K562 (cell line): ENCODE results near the gene CDK4. TPM values are rescaled to one million over a fixed set of nuclear protein-coding genes. Genes with fewer than 3 reads are reported as not detected.

Experiments used
- CREBBP ChIP-seq: IDR thresholded peaks from one replicate; pipeline ENCODE4 v1.6.1; 2012; ENCODE audit warnings: low read depth, mild to moderate bottlenecking, control low read depth, inconsistent platforms, low read length
- FOXA1 ChIP-seq: fragments of 450-650 bp; IDR thresholded peaks from 2 replicates; pipeline ENCODE4 v1.6.1; 2016; ENCODE audit warnings: mild to moderate bottlenecking, borderline replicate concordance
- HCFC1 ChIP-seq: IDR thresholded peaks from 2 replicates; pipeline ENCODE4 v1.6.1; 2012; ENCODE audit warnings: low read depth, low read length, improper control_type of control experiment
- HDAC1 ChIP-seq, 2 experiments: fragments of 450-650 bp; IDR thresholded peaks; 2 replicates each; pipeline ENCODE4 v1.6.1; 2016 to 2017; ENCODE audit warnings: inconsistent platforms in 1 of 2, mild to moderate bottlenecking in 1 of 2, moderate library complexity in 1 of 2
- NR2F6 ChIP-seq: fragments of 450-650 bp; formaldehyde crosslinking; IDR thresholded peaks from 2 replicates; pipeline ENCODE4 v1.4.0; 2020; ENCODE audit warnings: mild to moderate bottlenecking
- SMAD3 ChIP-seq: fragments of 450-650 bp; formaldehyde crosslinking; conservative IDR thresholded peaks from 2 replicates; pipeline ENCODE4 v1.4.0; 2020; ENCODE audit warnings: mild to moderate bottlenecking
- TAF15 ChIP-seq: fragments of 200-400 bp; formaldehyde crosslinking; IDR thresholded peaks from 2 replicates; pipeline ENCODE4 v1.6.1; 2017; ENCODE audit warnings: mild to moderate bottlenecking, low read depth, low read length, moderate library complexity
- TCF7L2 ChIP-seq: fragments of 150-350 bp; IDR thresholded peaks from 2 replicates; pipeline ENCODE4 v1.6.1; 2016; ENCODE audit warnings: low read depth, mild to moderate bottlenecking, low read length, moderate library complexity
- TCFL5 ChIP-seq: fragments of 250-450 bp; sonication (Bioruptor Pico); conservative IDR thresholded peaks from 2 replicates; pipeline ENCODE4 v1.6.1; 2021; ENCODE audit warnings: mild to moderate bottlenecking, moderate library complexity, matching md5 sums
- TOE1 ChIP-seq, 2 experiments: fragments of 450-650 bp in 1 of 2; sonication (generic) in 1 of 2; formaldehyde crosslinking in 1 of 2; IDR thresholded peaks; 2 replicates each; pipeline versions ENCODE4 v1.7.1 to v1.8.0; 2016 to 2022; ENCODE audit warnings: borderline replicate concordance in 2 of 2, mild to moderate bottlenecking in 2 of 2, antibody characterized with exemption in 1 of 2, inconsistent platforms in 1 of 2, low read depth in 1 of 2, missing genetic modification reagents in 1 of 2, moderate library complexity in 1 of 2
- TRIM24 ChIP-seq, 2 experiments: fragments of 450-650 bp; IDR thresholded peaks; 2 replicates each; pipeline ENCODE4 v1.6.1; 2016
- ZBTB8A ChIP-seq: fragments of 450-650 bp; IDR thresholded peaks from 2 replicates; pipeline ENCODE4 v1.6.1; 2018; ENCODE audit warnings: mild to moderate bottlenecking, moderate library complexity; ENCODE audit not compliant: partially characterized antibody
- ZNF239 ChIP-seq: fragments of 250-450 bp; sonication (Bioruptor Pico); IDR thresholded peaks from 2 replicates; pipeline ENCODE4 v1.4.0; 2020; ENCODE audit warnings: mild to moderate bottlenecking
- ZNF586 ChIP-seq: fragments of 450-650 bp; formaldehyde crosslinking; conservative IDR thresholded peaks from 2 replicates; pipeline ENCODE4 v1.4.0; 2020; ENCODE audit warnings: mild to moderate bottlenecking, moderate library complexity
- ZZZ3 ChIP-seq: fragments of 450-650 bp; IDR thresholded peaks from 2 replicates; pipeline ENCODE4 v1.6.1; 2016; ENCODE audit warnings: antibody characterized with exemption, mild to moderate bottlenecking, moderate library complexity
- polyA plus RNA-seq, 8 experiments: library from polyadenylated mRNA; depleted of rRNA in 4 of 8; stranded (reverse) in 5 of 8; unstranded in 3 of 8; fragments of >200 nt; fragmentation: Nextera tagmentation in 2 of 8; fragmentation: Illumina TruSeq in 1 of 8; extraction: Ambion mirVana in 2 of 8; extraction: Trizol in 1 of 8; gene quantifications; 2 replicates each; pipeline versions ENCODE4 v1.2.1 to v1.2.3, GENCODE V29; 2011 to 2014; ENCODE audit warnings: inconsistent platforms in 1 of 8, missing spikeins in 1 of 8
- total RNA-seq, 7 experiments: library from RNA; depleted of rRNA in 6 of 7; stranded (reverse); fragments of >200 nt in 6 of 7; fragmentation: Illumina TruSeq in 2 of 7; extraction: Trizol in 2 of 7; gene quantifications; 2 replicates each; pipeline versions ENCODE4 v1.2.1 to v1.2.3, GENCODE V29; 2011 to 2021; ENCODE audit warnings: low replicate concordance in 1 of 7
- TF ChIP-seq, protein P1 (sequence below): IDR thresholded peaks from 3 replicates; pipeline ENCODE4 v1.6.1; 2011; ENCODE audit warnings: borderline replicate concordance, mild to moderate bottlenecking; ENCODE audit not compliant: insufficient read length, insufficient read depth
- TF ChIP-seq, protein P2 (sequence below): sonication (generic); formaldehyde crosslinking; IDR thresholded peaks from 2 replicates; pipeline ENCODE4 v1.9.0; 2022; ENCODE audit warnings: mild to moderate bottlenecking, missing genetic modification reagents
- TF ChIP-seq, protein P3 (sequence below): sonication (generic); formaldehyde crosslinking; IDR thresholded peaks from 2 replicates; pipeline ENCODE4 v1.8.1; 2022; ENCODE audit warnings: missing genetic modification reagents
- TF ChIP-seq, protein P4 (sequence below): fragments of 250-450 bp; sonication (Bioruptor Pico); IDR thresholded peaks from 2 replicates; pipeline ENCODE4 v1.4.0; 2020; ENCODE audit warnings: mild to moderate bottlenecking
- TF ChIP-seq, protein P5 (sequence below): fragments of 200-400 bp; formaldehyde crosslinking; IDR thresholded peaks from 2 replicates; pipeline ENCODE4 v1.6.1; 2017; ENCODE audit warnings: mild to moderate bottlenecking, low read depth, low read length, moderate library complexity
- TF ChIP-seq, protein P6 (sequence below): fragments of 450-650 bp; IDR thresholded peaks from one replicate; pipeline ENCODE4 v1.6.1; 2018; ENCODE audit warnings: mild to moderate bottlenecking, moderate library complexity; ENCODE audit not compliant: partially characterized antibody

Gene CDK4
- total and polyA plus RNA-seq, 9 of the 15 experiments (the other 6 are each of a cell fraction or from before 2014, with no cell fraction given): 37.8 to 436 (median 238) TPM

DNA sequence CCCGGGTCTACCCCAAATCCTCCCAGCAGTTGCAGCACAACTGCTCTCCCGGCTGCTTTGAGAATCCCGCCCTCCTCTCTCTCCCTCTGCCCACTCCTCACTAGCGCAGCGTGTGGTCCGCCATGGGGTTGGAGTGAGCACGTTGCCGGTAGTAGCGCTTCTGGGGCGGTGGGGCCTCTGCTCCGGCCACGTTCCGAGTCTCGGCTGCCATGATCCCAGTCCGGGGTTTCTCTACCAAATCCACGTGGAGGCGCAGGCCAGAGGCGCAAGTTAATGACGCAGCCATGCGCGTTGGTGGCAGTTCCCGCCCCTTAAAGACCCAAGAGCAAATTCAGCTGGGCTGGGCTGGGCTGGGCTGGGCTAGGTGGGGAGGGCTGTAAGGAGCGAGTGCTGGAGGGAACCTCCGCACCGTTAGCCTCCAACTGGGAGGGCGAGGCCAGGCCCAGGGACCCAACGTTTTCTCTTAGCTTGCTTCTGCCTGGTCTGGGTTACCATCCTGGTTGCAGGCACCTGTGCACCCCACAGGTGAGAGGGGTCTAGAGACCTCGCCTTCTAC, 19.8 kb upstream of the CDK4 start, which contains the start of gene METTL1 (continued):
- TF ChIP-seq, protein P1, sequence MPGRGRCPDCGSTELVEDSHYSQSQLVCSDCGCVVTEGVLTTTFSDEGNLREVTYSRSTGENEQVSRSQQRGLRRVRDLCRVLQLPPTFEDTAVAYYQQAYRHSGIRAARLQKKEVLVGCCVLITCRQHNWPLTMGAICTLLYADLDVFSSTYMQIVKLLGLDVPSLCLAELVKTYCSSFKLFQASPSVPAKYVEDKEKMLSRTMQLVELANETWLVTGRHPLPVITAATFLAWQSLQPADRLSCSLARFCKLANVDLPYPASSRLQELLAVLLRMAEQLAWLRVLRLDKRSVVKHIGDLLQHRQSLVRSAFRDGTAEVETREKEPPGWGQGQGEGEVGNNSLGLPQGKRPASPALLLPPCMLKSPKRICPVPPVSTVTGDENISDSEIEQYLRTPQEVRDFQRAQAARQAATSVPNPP: no peak
- TF ChIP-seq, protein P2, sequence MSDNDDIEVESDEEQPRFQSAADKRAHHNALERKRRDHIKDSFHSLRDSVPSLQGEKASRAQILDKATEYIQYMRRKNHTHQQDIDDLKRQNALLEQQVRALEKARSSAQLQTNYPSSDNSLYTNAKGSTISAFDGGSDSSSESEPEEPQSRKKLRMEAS (CRISPR knock-in tag): peak; percentile 100
- peak; percentile 73; the same call in 1 of the 2 replicates for TF ChIP-seq ZZZ3
- TF ChIP-seq TOE1 (IDR thresholded peaks at IDR 0.05; ENCODE audit: borderline replicate concordance): peak; percentile 92
- TF ChIP-seq TOE1 (CRISPR knock-in tag; IDR thresholded peaks at IDR 0.05; ENCODE audit: borderline replicate concordance, low read depth): no peak; the same call in 1 of the 2 replicates
- TF ChIP-seq, protein P3, sequence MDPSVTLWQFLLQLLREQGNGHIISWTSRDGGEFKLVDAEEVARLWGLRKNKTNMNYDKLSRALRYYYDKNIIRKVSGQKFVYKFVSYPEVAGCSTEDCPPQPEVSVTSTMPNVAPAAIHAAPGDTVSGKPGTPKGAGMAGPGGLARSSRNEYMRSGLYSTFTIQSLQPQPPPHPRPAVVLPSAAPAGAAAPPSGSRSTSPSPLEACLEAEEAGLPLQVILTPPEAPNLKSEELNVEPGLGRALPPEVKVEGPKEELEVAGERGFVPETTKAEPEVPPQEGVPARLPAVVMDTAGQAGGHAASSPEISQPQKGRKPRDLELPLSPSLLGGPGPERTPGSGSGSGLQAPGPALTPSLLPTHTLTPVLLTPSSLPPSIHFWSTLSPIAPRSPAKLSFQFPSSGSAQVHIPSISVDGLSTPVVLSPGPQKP: no peak
- TF ChIP-seq TCF7L2: no peak
- TF ChIP-seq TAF15: no peak
- no peak for TF ChIP-seq ZNF239 (CRISPR knock-in tag)
- TF ChIP-seq HDAC1 (IDR thresholded peaks at IDR 0.05): peak; percentile 98 to 100; a peak in 3 of 4 replicates
- TF ChIP-seq, protein P4, sequence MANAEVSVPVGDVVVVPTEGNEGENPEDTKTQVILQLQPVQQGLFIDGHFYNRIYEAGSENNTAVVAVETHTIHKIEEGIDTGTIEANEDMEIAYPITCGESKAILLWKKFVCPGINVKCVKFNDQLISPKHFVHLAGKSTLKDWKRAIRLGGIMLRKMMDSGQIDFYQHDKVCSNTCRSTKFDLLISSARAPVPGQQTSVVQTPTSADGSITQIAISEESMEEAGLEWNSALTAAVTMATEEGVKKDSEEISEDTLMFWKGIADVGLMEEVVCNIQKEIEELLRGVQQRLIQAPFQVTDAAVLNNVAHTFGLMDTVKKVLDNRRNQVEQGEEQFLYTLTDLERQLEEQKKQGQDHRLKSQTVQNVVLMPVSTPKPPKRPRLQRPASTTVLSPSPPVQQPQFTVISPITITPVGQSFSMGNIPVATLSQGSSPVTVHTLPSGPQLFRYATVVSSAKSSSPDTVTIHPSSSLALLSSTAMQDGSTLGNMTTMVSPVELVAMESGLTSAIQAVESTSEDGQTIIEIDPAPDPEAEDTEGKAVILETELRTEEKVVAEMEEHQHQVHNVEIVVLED (CRISPR knock-in tag): 0 out of 2 replicates have a peak, but pooled peaks have one; percentile 20
- TF ChIP-seq CREBBP: no peak
- TF ChIP-seq SMAD3: no peak
- TF ChIP-seq TCFL5 (CRISPR knock-in tag): no peak
- TF ChIP-seq, protein P5, sequence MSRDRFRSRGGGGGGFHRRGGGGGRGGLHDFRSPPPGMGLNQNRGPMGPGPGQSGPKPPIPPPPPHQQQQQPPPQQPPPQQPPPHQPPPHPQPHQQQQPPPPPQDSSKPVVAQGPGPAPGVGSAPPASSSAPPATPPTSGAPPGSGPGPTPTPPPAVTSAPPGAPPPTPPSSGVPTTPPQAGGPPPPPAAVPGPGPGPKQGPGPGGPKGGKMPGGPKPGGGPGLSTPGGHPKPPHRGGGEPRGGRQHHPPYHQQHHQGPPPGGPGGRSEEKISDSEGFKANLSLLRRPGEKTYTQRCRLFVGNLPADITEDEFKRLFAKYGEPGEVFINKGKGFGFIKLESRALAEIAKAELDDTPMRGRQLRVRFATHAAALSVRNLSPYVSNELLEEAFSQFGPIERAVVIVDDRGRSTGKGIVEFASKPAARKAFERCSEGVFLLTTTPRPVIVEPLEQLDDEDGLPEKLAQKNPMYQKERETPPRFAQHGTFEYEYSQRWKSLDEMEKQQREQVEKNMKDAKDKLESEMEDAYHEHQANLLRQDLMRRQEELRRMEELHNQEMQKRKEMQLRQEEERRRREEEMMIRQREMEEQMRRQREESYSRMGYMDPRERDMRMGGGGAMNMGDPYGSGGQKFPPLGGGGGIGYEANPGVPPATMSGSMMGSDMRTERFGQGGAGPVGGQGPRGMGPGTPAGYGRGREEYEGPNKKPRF: no peak
- TF ChIP-seq FOXA1: no peak
- TF ChIP-seq TRIM24 (IDR thresholded peaks at IDR 0.05): no peak
- no peak for TF ChIP-seq ZBTB8A
- TF ChIP-seq ZNF586 (CRISPR knock-in tag): no peak
- peak; percentile 84 for TF ChIP-seq HCFC1
- TF ChIP-seq, protein P6, sequence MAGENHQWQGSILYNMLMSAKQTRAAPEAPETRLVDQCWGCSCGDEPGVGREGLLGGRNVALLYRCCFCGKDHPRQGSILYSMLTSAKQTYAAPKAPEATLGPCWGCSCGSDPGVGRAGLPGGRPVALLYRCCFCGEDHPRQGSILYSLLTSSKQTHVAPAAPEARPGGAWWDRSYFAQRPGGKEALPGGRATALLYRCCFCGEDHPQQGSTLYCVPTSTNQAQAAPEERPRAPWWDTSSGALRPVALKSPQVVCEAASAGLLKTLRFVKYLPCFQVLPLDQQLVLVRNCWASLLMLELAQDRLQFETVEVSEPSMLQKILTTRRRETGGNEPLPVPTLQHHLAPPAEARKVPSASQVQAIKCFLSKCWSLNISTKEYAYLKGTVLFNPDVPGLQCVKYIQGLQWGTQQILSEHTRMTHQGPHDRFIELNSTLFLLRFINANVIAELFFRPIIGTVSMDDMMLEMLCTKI: no peak
- TF ChIP-seq NR2F6 (CRISPR knock-in tag): no peak
